ENCODE data around the gene M6PR. TPM values are rescaled to one million over a fixed set of nuclear protein-coding genes. Genes with fewer than 3 reads are reported as not detected.

The M6PR gene
- polyA plus RNA-seq, 1 donor from 2014 or later, result 52.8 TPM

GRCh38 chr12:8946733-8947132 lies 2.7 kb downstream of the M6PR start:
- Histone ChIP-seq H3K27ac (ENCODE audit: low read length) (no peak overlapping the region), H3K9me2 (ENCODE audit: insufficient read depth, low read length) (no peaks in the 10 kb centered on the region), H3F3A (ENCODE audit: insufficient read depth, low read length, poor library complexity, severe bottlenecking) (no peaks in the 10 kb centered on the region), H3K4me2 (ENCODE audit: low read length) (no peak overlapping the region), H3K79me2 (replicated peaks; ENCODE audit: insufficient read depth, low read length) (peaks cover 40% of the 10 kb centered on the region), H3K9ac (ENCODE audit: low read length) (no peak overlapping the region), H3K27me3 (ENCODE audit: insufficient read depth, low read depth, low read length) (no peaks in the 10 kb centered on the region), H4K20me1 (ENCODE audit: insufficient read depth) (no peaks in the 10 kb centered on the region), H2AFZ (ENCODE audit: low read depth, low read length) (no peak overlapping the region), H3K9me3 (ENCODE audit: low read length) (no peaks in the 10 kb centered on the region), H3K4me3 (ENCODE audit: low read length) (peak overlapping the region; percentile 79), H3K36me3 (ENCODE audit: insufficient read depth, low read length) (no peaks in the 10 kb centered on the region)
- TF ChIP-seq SMC3 (conservative IDR thresholded peaks at IDR 0.05; ENCODE audit: poor library complexity), result no peak
- TF ChIP-seq TAF1 (IDR thresholded peaks at IDR 0.05; ENCODE audit: low read depth), result no peak
- TF ChIP-seq MXI1 (conservative IDR thresholded peaks at IDR 0.05; ENCODE audit: poor library complexity, severe bottlenecking), result no peak
- TF ChIP-seq EP300 (conservative IDR thresholded peaks at IDR 0.05; ENCODE audit: poor library complexity, severe bottlenecking), result no peak
- TF ChIP-seq POLR2AphosphoS5 (IDR thresholded peaks at IDR 0.05), result no peak
- no peak for TF ChIP-seq CTCF (IDR thresholded peaks at IDR 0.05; ENCODE audit: poor library complexity, severe bottlenecking)
- TF ChIP-seq RAD21 (conservative IDR thresholded peaks at IDR 0.05), result no peak
- TF ChIP-seq EZH2 (IDR thresholded peaks at IDR 0.05; ENCODE audit: borderline replicate concordance, insufficient read depth, low read length, poor library complexity, severe bottlenecking), result no peak
- TF ChIP-seq, protein P1, sequence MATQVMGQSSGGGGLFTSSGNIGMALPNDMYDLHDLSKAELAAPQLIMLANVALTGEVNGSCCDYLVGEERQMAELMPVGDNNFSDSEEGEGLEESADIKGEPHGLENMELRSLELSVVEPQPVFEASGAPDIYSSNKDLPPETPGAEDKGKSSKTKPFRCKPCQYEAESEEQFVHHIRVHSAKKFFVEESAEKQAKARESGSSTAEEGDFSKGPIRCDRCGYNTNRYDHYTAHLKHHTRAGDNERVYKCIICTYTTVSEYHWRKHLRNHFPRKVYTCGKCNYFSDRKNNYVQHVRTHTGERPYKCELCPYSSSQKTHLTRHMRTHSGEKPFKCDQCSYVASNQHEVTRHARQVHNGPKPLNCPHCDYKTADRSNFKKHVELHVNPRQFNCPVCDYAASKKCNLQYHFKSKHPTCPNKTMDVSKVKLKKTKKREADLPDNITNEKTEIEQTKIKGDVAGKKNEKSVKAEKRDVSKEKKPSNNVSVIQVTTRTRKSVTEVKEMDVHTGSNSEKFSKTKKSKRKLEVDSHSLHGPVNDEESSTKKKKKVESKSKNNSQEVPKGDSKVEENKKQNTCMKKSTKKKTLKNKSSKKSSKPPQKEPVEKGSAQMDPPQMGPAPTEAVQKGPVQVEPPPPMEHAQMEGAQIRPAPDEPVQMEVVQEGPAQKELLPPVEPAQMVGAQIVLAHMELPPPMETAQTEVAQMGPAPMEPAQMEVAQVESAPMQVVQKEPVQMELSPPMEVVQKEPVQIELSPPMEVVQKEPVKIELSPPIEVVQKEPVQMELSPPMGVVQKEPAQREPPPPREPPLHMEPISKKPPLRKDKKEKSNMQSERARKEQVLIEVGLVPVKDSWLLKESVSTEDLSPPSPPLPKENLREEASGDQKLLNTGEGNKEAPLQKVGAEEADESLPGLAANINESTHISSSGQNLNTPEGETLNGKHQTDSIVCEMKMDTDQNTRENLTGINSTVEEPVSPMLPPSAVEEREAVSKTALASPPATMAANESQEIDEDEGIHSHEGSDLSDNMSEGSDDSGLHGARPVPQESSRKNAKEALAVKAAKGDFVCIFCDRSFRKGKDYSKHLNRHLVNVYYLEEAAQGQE (IDR thresholded peaks at IDR 0.05; ENCODE audit: borderline replicate concordance), result no peak

DNA sequence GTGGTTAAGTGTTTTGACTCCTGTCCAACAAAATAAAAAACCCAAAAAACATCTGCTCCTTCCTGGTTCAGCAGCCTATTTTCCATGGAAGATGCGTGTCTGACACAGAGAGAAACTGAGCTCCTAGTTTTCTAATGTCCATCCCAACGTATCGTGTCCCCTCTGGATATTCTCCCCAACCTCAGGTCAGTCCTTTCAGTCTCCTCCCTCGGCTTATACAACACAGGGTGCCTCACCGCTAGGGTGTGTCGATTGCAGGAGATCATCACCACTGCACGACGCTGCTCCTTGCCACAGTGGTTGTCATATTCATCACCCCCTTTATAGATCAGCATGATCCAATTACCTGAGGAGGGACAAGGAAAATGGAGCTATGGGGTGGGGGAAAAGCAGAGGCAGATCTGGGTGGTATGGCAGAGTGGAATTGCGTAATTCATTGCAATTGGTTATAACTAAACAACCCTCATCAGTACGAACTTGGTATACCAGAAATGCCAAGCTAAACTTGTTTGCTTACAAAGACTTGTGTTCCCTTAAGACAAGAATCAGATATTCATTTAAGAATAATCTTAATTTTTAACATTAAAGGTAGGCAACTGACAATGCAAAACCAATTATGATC lies 5.8 kb downstream of the M6PR start:
- Histone ChIP-seq H2AFZ (ENCODE audit: low read depth, low read length) (no peak overlapping the region), H3K4me2 (ENCODE audit: low read length) (no peak overlapping the region), H3K79me2 (replicated peaks; ENCODE audit: insufficient read depth, low read length) (peaks cover 37% of the 10 kb centered on the region), H3K36me3 (ENCODE audit: insufficient read depth, low read length) (no peaks in the 10 kb centered on the region), H4K20me1 (ENCODE audit: insufficient read depth) (no peaks in the 10 kb centered on the region), H3K9me2 (ENCODE audit: insufficient read depth, low read length) (no peaks in the 10 kb centered on the region), H3K27me3 (ENCODE audit: insufficient read depth, low read depth, low read length) (no peaks in the 10 kb centered on the region), H3K4me3 (ENCODE audit: low read length) (no peak overlapping the region), H3K27ac (ENCODE audit: low read length) (no peak overlapping the region), H3K9me3 (ENCODE audit: low read length) (no peaks in the 10 kb centered on the region), H3K9ac (ENCODE audit: low read length) (no peak overlapping the region), H3F3A (ENCODE audit: insufficient read depth, low read length, poor library complexity, severe bottlenecking) (no peaks in the 10 kb centered on the region)
- TF ChIP-seq MXI1 (conservative IDR thresholded peaks at IDR 0.05; ENCODE audit: poor library complexity, severe bottlenecking) (no peak), TAF1 (IDR thresholded peaks at IDR 0.05; ENCODE audit: low read depth) (no peak), SMC3 (conservative IDR thresholded peaks at IDR 0.05; ENCODE audit: poor library complexity) (no peak), POLR2AphosphoS5 (IDR thresholded peaks at IDR 0.05) (no peak), EP300 (conservative IDR thresholded peaks at IDR 0.05; ENCODE audit: poor library complexity, severe bottlenecking) (no peak), RAD21 (conservative IDR thresholded peaks at IDR 0.05) (no peak), EZH2 (IDR thresholded peaks at IDR 0.05; ENCODE audit: borderline replicate concordance, insufficient read depth, low read length, poor library complexity, severe bottlenecking) (no peak), CTCF (IDR thresholded peaks at IDR 0.05; ENCODE audit: poor library complexity, severe bottlenecking) (no peak)
- TF ChIP-seq, protein P1 (IDR thresholded peaks at IDR 0.05; ENCODE audit: borderline replicate concordance), result no peak
